HTERT RPE-1 (cell line): ENCODE data around the gene MAN2A2.
"Not testable (repeated sequence)": the region's sequence is repeated elsewhere in the genome, so short reads cannot be mapped to it uniquely, and the experiment has no call there.

ENCODE experiments used
- in situ Hi-C: fragments of 300-500 bp; cut with MboI; formaldehyde crosslinking; loops from 4 replicates; pipeline ENCODE4 v1.14.3; 2020; ENCODE audit warnings: low sequenced_read_pairs

Gene MAN2A2

DNA sequence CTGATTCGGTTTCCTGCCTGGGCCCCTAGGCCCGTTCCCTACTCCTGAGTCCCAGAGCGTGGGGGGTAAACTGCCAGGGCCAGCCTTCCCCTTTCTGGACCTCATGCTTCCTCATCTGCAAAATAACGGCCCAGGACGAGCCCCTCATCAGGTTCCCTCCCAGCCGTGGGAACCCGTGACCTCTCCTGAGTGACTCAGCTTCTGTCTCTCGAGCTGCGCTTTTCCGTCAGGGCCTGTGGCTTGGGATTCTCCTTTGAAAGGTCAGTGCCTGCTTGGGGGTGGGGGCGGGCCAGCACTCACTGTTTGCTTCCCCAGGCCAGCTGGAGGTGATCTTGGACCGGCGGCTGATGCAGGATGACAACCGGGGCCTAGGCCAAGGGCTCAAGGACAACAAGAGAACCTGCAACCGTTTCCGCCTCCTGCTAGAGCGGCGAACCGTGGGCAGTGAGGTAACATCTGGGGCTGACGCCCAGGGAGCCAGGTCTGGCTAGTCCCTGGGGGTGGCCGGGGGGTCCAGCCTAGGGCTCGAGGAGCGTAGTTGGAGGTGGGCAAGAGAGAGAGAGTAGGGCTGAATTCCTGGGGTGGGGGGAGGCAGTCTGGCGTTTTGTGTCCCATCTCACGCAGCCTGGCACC lies 12.8 kb downstream of the MAN2A2 start:
- in situ Hi-C loops = no loop called here

- in situ Hi-C loops = no loop called here
Observed at GRCh38 chr15:90916461-90916860, 13.4 kb downstream of the MAN2A2 start.

- in situ Hi-C loops = no loop called here
Observed at GRCh38 chr15:90917569-90917968, 14.5 kb downstream of the MAN2A2 start.

- in situ Hi-C loops = no loop called here
Observed at GRCh38 chr15:90918034-90918788, 15.1 kb downstream of the MAN2A2 start.

GRCh38 chr15:90918835-90919234 lies 15.7 kb downstream of the MAN2A2 start:
- in situ Hi-C loops = no loop called here

- in situ Hi-C loops = no loop called here
Observed at GRCh38 chr15:90921887-90922286, 18.8 kb downstream of the MAN2A2 start.

- in situ Hi-C loops = not testable (repeated sequence)
Observed at GRCh38 chr15:90922712-90923322, 19.7 kb downstream of the MAN2A2 start.

DNA sequence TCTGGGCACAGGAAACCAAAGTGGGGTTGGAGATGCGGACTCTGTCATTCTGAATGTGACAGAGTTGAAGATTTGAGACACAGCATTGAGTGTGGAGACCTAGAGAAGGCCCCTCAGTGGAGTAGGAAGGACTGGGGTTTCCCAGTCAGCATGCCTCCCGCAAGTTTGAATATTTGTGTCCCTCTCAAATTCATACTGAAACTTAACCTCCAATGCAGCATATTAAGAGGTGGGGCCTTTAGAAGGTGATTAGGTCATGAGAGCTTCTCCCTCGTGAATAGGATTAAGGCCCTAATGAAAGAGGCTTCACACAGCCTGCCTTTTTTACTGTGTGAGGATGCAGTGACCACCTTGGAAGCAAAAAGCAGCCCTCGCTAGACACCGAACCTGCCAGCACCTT lies 21.3 kb downstream of the MAN2A2 start:
- in situ Hi-C loops = no loop called here

DNA sequence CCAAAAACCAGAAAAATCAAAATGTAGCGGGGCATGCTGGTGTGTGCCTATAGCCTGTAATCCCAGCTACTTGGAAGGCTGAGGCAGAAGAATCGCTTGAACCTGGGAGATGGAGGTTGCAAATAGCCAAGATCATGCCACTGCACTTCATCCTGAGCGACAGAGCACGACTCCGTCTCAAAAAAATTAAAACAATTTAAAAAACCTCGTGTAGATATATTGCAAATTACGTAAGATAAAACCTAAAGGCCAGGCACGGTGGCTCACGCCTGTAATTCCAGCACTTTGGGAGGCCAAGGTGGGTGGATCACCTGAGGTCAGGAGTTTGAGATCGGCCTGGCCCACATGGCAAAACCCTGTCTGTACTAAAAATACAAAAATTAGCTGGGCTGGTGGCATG lies 23.7 kb downstream of the MAN2A2 start:
- in situ Hi-C loops = not testable (repeated sequence)

DNA sequence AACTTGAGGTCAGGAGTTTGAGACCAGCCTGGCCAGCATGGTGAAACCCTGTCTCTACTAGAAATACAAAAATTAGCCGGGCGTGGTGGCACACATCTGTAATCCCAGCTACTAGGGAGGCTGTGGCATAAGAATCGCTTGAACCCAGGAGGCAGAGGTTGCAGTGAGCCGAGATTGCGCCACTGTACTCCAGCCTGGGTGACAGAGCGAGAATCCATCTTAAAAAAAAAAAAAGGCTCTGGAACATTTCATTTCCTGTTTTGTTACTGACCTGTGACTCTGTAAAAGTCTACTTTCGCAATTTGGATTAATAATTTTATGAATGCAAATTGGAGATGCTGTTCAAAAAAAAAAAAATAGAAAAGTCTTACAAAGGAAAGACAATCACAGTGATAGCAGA lies 25.0 kb downstream of the MAN2A2 start:
- in situ Hi-C loops = not testable (repeated sequence)

DNA sequence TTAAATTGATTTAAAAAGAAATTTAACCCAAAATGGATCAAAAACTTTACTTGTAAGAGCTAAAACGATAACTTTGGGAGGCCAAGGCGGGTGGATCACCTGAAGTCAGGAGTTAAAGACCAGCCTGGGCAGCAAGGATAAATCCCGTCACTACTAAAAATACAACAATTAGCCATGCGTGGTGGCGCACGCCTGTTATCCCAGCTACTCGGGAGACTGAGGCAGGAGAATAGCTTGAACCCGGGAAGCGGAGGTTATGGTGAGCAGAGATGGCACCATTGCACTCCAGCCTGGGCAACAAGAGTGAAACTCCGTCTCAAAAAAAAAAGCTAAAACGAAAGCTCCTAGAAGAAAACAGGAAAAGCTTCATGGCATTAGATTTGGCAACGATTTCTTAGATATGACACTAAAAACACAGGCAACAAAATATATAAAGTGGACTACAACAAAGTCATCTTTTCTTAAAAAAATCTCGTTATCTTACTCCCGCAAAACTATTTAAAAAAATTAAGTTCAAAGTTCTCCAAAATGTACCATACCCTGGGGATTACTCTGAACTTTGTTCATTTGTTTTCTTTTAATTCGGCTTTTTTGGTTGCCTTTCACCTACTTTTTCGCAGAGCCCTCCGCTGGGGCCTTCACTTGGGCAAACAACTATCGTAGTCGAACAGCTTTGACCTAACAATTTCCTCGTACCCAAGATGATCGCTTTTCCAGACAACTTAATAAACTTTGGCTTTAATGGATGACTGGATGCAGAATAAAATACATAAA lies 26.3 kb downstream of the MAN2A2 start:
- in situ Hi-C loops = no loop called here

DNA sequence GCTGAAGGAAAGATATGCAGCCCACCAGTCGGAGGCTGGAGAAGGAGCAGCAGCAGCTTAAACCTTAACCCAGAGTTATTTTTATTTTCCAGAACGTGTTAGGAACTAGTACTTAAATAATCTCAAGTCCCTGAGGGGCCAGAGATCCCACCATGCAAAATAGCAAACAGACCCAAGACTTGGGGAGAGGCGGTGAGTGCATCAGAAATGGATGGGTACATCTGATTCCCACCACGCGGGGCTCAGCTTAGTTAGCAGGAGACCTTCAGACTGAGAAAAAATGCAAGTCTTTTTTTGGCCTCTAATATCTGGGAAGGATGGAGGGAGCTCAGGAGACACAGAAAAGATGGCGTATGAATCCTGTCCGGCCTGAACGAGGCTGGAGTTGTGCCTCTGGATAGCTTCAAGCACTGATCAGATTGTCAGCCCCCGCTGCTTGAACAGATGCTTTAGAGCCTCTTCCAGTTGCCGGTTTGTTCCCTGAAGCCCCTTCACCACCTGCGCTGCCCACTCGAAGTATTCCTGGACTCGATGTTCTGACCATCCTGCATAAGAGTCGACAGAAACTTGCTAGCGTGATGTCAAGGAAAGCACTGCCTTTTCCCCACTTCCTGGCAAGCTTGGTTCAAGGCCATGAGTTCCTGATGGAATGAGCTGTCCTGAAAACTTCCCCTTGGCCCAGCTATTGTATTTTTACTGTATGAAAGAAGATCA lies 27.9 kb downstream of the MAN2A2 start:
- in situ Hi-C loops = no loop called here

- in situ Hi-C loops = no loop called here
Observed at GRCh38 chr15:90931575-90931827, 28.4 kb downstream of the MAN2A2 start.

DNA sequence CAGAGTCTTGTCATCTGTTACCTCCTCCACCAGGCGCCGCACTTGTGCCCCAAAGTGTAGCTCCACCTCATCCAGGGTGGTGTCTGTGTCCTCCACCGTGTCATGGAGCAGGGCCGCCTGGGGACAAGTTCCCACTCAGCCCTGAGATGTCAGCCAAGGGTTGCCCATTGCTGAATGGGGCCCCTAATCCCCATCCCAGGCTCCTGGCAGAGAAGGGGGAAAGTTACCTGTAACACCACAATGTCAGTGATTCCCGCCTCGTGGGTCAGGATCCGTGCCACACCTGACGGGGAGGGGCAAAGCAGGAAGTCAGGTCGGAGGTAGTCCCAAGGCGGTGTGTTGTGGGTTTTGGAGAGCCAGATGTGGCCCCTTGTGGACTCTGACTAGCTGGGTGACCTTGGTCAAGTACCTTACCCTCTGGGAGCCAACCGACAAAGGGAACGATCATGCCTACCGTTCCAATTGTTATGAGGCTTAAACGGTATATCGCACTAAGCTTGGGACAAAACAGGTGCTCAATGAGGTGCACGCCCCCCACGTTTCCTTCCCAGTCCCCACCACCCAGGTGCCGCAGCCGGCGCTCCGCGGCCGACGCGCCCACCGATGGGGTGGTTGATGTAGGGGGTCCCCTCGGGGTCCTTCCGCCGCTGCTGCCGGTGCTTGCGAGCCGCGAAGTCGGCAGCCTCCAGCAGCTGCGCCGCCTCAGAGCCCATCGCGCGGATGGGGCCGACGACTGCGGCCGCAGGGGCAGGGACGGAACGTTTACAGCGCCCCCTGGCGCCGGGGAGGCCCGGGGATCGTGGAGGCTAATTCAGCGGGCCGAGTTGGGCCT lies 28.9 kb downstream of the MAN2A2 start, which contains the start of gene HDDC3:
Gene HDDC3 (minus strand): TSS at position 722 of the 832 bp plus-strand sequence. CDS start 9 bp downstream, at position 713.
- in situ Hi-C loops = no loop called here

- in situ Hi-C loops = no loop called here
Observed at GRCh38 chr15:90932660-90932991, 29.5 kb downstream of the MAN2A2 start.

DNA sequence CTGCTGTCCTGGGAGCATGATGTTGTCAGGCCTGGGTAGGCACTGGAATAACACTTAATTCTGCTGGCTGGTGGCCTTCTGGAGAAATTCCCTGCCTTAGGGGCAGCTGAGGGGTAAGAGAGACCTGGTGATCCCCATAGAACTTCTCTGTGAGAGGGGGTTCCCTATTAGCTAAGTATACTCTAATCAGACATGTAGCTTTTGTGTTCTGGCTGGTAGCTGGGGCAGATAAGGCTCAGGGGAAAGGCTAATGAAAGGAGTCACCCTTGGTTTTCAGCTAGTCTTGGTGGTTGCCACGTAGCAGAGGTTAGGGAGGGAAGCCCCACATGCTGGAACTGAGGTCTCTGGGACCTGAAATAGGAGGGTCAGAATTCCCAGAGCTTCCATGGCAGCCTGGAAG lies 30.2 kb downstream of the MAN2A2 start:
- in situ Hi-C loops = no loop called here

DNA sequence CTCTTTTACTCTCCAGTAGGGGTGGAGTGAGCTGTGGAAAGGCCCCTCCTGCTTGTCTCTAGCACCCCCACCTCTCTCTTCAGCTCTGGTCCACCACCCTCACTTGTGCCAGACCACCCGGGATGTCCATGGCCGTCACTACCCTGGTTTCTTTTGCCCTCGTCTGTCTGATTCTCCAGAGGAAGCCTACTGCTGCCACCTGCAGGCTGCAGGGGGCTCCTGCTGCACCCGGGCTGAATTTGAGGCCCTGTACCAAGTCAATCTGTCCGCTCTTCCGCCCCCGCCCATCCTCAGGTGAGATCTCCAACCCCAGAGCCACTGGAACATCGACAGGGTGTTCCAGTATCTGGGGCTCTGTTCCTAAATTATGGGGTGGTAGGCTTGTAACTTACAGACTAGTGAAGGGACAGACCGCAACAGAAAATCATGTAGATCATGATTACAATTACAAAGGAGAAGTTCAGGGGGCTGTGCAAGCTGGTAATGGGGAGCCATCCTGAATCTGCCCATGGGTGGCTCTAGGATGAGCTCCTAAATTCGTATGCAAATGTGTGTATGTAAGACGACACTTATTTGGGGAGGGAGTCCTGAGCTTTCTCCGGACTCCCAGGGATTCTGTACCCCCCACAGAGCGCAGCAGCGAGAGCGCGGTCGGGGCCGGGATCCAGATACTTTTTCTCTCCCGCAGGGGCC lies 31.3 kb downstream of the MAN2A2 start:
- in situ Hi-C loops = no loop called here

- in situ Hi-C loops = no loop called here
Observed at GRCh38 chr15:90934949-90935751, 32.0 kb downstream of the MAN2A2 start, which contains the start of gene UNC45A. TSS of gene UNC45A (plus strand) at chr15:90935285. CDS start at chr15:90935325, 40 bp downstream.

GRCh38 chr15:90936823-90937222 lies 33.7 kb downstream of the MAN2A2 start:
- in situ Hi-C loops = no loop called here
